GM15510 (cell line): ENCODE results near the gene TMEM108.

Experiments used
- POLR2A ChIP-seq: IDR thresholded peaks from 3 replicates; pipeline ENCODE4 v1.6.1; 2011; ENCODE audit warnings: borderline replicate concordance; ENCODE audit not compliant: insufficient read length; ENCODE audit errors: extremely low read depth

TMEM108 gene

GRCh38 chr3:133083395-133083794 is 45.2 kb downstream of the TMEM108 start:
- TF ChIP-seq POLR2A, result no peak

GRCh38 chr3:133089906-133090485 is 51.8 kb downstream of the TMEM108 start:
- TF ChIP-seq POLR2A, result no peak

- TF ChIP-seq POLR2A, result no peak
Measured at GRCh38 chr3:133092681-133093080, 54.5 kb downstream of the TMEM108 start.

GRCh38 chr3:133093366-133093765 is 55.2 kb downstream of the TMEM108 start:
- no peak for TF ChIP-seq POLR2A

- no peak for TF ChIP-seq POLR2A
Measured at GRCh38 chr3:133096900-133097613, 58.9 kb downstream of the TMEM108 start.

GRCh38 chr3:133103706-133104105 is 65.5 kb downstream of the TMEM108 start:
- no peak for TF ChIP-seq POLR2A

GRCh38 chr3:133106169-133106568 is 68.0 kb downstream of the TMEM108 start:
- no peak for TF ChIP-seq POLR2A

- TF ChIP-seq POLR2A, result no peak
Measured at GRCh38 chr3:133112666-133113065, 74.5 kb downstream of the TMEM108 start.

- TF ChIP-seq POLR2A, result no peak
Measured at GRCh38 chr3:133113526-133113925, 75.3 kb downstream of the TMEM108 start.

GRCh38 chr3:133113927-133114597 is 75.9 kb downstream of the TMEM108 start:
- TF ChIP-seq POLR2A, result no peak

- no peak for TF ChIP-seq POLR2A
Measured at GRCh38 chr3:133115176-133115575, 77.0 kb downstream of the TMEM108 start.

GRCh38 chr3:133117342-133117741 is 79.2 kb downstream of the TMEM108 start:
- TF ChIP-seq POLR2A, result no peak

GRCh38 chr3:133119176-133119575 is 81.0 kb downstream of the TMEM108 start:
- no peak for TF ChIP-seq POLR2A

- TF ChIP-seq POLR2A, result no peak
Measured at GRCh38 chr3:133121450-133121849, 83.3 kb downstream of the TMEM108 start.

- no peak for TF ChIP-seq POLR2A
Measured at GRCh38 chr3:133123636-133124035, 85.4 kb downstream of the TMEM108 start.

- TF ChIP-seq POLR2A, result no peak
Measured at GRCh38 chr3:133124511-133124910, 86.3 kb downstream of the TMEM108 start.
